HCT116 (cell line): Measurements from ENCODE around the gene PRDX6. TPM values are rescaled to one million over a fixed set of nuclear protein-coding genes. Genes with fewer than 3 reads are reported as not detected.

Experiments used
- ATAC-seq: fragments of 200-7000 bp; cut with Tn5 transposase; 2 replicates; pipeline ENCODE4 v1.9.1; 2020; ENCODE audit warnings: mild to moderate bottlenecking, moderate library complexity
- BruUV-seq: library from RNA; stranded (reverse); fragments of 400-500 nt; replicated peaks from 2 replicates; lab custom pipeline; 2021; lab: Mats Ljungman, UMichigan
- CTCF ChIA-PET: fragments of 300-600 bp; sonication (Branson Sonifier 250); formaldehyde crosslinking; loops from one replicate; lab custom pipeline; 2021; ENCODE audit warnings: antibody characterized with exemption; lab: Charles Lee
- POLR2A ChIA-PET: fragments of 300-600, 350-600 bp; sonication (Branson Sonifier 250); formaldehyde crosslinking; loops from one replicate; lab custom pipeline; 2021; ENCODE audit warnings: antibody characterized with exemption; lab: Charles Lee
- RAD21 ChIA-PET, 2 experiments: fragments of 300-600 bp; sonication (Branson Sonifier 250); formaldehyde crosslinking; loops; one replicate each; lab custom pipeline; 2023; ENCODE audit warnings: low total read pairs in 2 of 2; ENCODE audit not compliant: uncharacterized antibody in 2 of 2, unreplicated experiment in 2 of 2, low non-redundant PET in 1 of 2; lab: Charles Lee
- DNase-seq: peaks from one replicate; pipeline ENCODE4 v3.0.0-alpha.2; 2010; ENCODE audit warnings: low read depth, low spot score
- H2AFZ ChIP-seq: fragments of 200-600 bp; shearing (Covaris generic), sonication (generic); 2 replicates; pipeline ENCODE4 v1.6.1; 2017; ENCODE audit warnings: low read depth, mixed run types, mixed read lengths, antibody characterized with exemption, low read length; ENCODE audit not compliant: poor library complexity, severe bottlenecking
- H3K27ac ChIP-seq: 2 replicates; pipeline ENCODE4 v1.5.1; 2012; ENCODE audit warnings: low read depth, low read length
- H3K27me3 ChIP-seq: fragments of 200-600 bp; sonication (generic); 2 replicates; pipeline ENCODE4 v1.6.1; 2016; ENCODE audit warnings: mixed run types, low read length, mixed read lengths; ENCODE audit not compliant: insufficient read depth
- H3K36me3 ChIP-seq, 2 experiments: fragments of 200-500 bp in 1 of 2; fragments of 200-600 bp in 1 of 2; sonication (Bioruptor generic) in 1 of 2; sonication (generic) in 1 of 2; 2 replicates each; pipeline versions ENCODE4 v1.5.1 to v1.6.1; 2014 to 2016; ENCODE audit warnings: low read length in 2 of 2, inconsistent platforms in 1 of 2, mixed read lengths in 1 of 2, mixed run types in 1 of 2; ENCODE audit not compliant: insufficient read depth in 2 of 2, control insufficient read depth in 1 of 2
- H3K4me1 ChIP-seq, 2 experiments: fragments of 200-600 bp in 1 of 2; sonication (generic) in 1 of 2; 2 replicates each; pipeline versions ENCODE4 v1.5.1 to v1.6.1; 2012 to 2017; ENCODE audit warnings: low read length in 2 of 2, inconsistent platforms in 1 of 2, mild to moderate bottlenecking in 1 of 2, mixed read lengths in 1 of 2, mixed run types in 1 of 2, moderate library complexity in 1 of 2; ENCODE audit not compliant: insufficient read depth in 2 of 2, control insufficient read depth in 1 of 2
- H3K4me2 ChIP-seq: fragments of 200-600 bp; sonication (generic); 2 replicates; pipeline ENCODE4 v1.6.1; 2017; ENCODE audit warnings: mixed run types, low read length, mixed read lengths
- H3K4me3 ChIP-seq, 2 experiments: fragments of 200-600 bp in 1 of 2; sonication (generic) in 1 of 2; replicated peaks in 1 of 2; 2 replicates each; pipeline ENCODE4 v1.5.1; 2011 to 2016; ENCODE audit warnings: low read length in 2 of 2, control low read depth in 1 of 2, low read depth in 1 of 2, mild to moderate bottlenecking in 1 of 2, mixed read lengths in 1 of 2, mixed run types in 1 of 2
- H3K79me2 ChIP-seq: fragments of 200-600 bp; sonication (generic); 2 replicates; pipeline ENCODE4 v1.6.1; 2017; ENCODE audit warnings: mild to moderate bottlenecking, mixed run types, low read length, moderate library complexity, mixed read lengths; ENCODE audit not compliant: insufficient read depth
- H3K9ac ChIP-seq: fragments of 200-600 bp; sonication (generic); 2 replicates; pipeline ENCODE4 v1.6.1; 2016; ENCODE audit warnings: low read length, mixed read lengths
- H3K9me2 ChIP-seq: fragments of 200-600 bp; sonication (generic), shearing (Covaris generic); 2 replicates; pipeline ENCODE4 v1.6.1; 2017; ENCODE audit warnings: mixed run types, mild to moderate bottlenecking, moderate library complexity; ENCODE audit not compliant: insufficient read depth
- H3K9me3 ChIP-seq, 2 experiments: fragments of 200-500 bp in 1 of 2; fragments of 200-600 bp in 1 of 2; sonication (Bioruptor generic) in 1 of 2; sonication (generic) in 1 of 2; 2 replicates each; pipeline ENCODE4 v1.6.1; 2014 to 2017; ENCODE audit warnings: low read length in 2 of 2, mixed read lengths in 2 of 2, inconsistent platforms in 1 of 2, low read depth in 1 of 2, mild to moderate bottlenecking in 1 of 2, mixed run types in 1 of 2, moderate library complexity in 1 of 2; ENCODE audit not compliant: control insufficient read depth in 1 of 2, insufficient read depth in 1 of 2
- H4K20me1 ChIP-seq: fragments of 200-600 bp; sonication (generic), shearing (Covaris generic); 2 replicates; pipeline ENCODE4 v1.6.1; 2017; ENCODE audit warnings: mixed run types, mild to moderate bottlenecking, moderate library complexity; ENCODE audit not compliant: insufficient read depth
- CEBPB ChIP-seq: IDR thresholded peaks from 2 replicates; pipeline ENCODE4 v1.6.1; 2012; ENCODE audit warnings: low read depth
- EGR1 ChIP-seq: IDR thresholded peaks from 2 replicates; pipeline ENCODE4 v1.6.1; 2012; ENCODE audit warnings: low read depth
- ELF1 ChIP-seq: IDR thresholded peaks from 2 replicates; pipeline ENCODE4 v1.6.1; 2012; ENCODE audit warnings: low read depth, borderline replicate concordance
- MAX ChIP-seq: IDR thresholded peaks from 2 replicates; pipeline ENCODE4 v1.6.1; 2012
- POLR2A ChIP-seq: IDR thresholded peaks from 2 replicates; pipeline ENCODE4 v1.7.0; 2011; ENCODE audit warnings: borderline replicate concordance; ENCODE audit not compliant: insufficient read depth, insufficient read length; ENCODE audit errors: extremely low read depth
- RAD21 ChIP-seq: IDR thresholded peaks from 2 replicates; pipeline ENCODE4 v1.6.1; 2012; ENCODE audit warnings: low read depth, mild to moderate bottlenecking
- REST ChIP-seq: IDR thresholded peaks from 2 replicates; pipeline ENCODE4 v1.6.1; 2012; ENCODE audit warnings: low read depth
- SRF ChIP-seq: IDR thresholded peaks from 2 replicates; pipeline ENCODE4 v1.6.1; 2012; ENCODE audit warnings: low read depth
- TCF7L2 ChIP-seq: IDR thresholded peaks from 2 replicates; pipeline ENCODE4 v1.7.0; 2011; ENCODE audit warnings: borderline replicate concordance, inconsistent platforms; ENCODE audit not compliant: insufficient read depth, insufficient read length; ENCODE audit errors: extremely low read depth
- YY1 ChIP-seq: IDR thresholded peaks from 2 replicates; pipeline ENCODE4 v1.6.1; 2011; ENCODE audit warnings: low read length, low read depth, moderate library complexity, mild to moderate bottlenecking; ENCODE audit not compliant: insufficient replicate concordance; ENCODE audit errors: extremely low read depth
- ZBTB33 ChIP-seq: IDR thresholded peaks from 2 replicates; pipeline ENCODE4 v1.6.1; 2011; ENCODE audit warnings: mild to moderate bottlenecking, low read length, moderate library complexity; ENCODE audit not compliant: insufficient replicate concordance; ENCODE audit errors: extremely low read depth
- ZFX ChIP-seq: fragments of 450-650 bp; IDR thresholded peaks from 2 replicates; pipeline ENCODE4 v1.6.1; 2017
- ZNF274 ChIP-seq: fragments of 200-500 bp; sonication (Bioruptor generic); IDR thresholded peaks from 2 replicates; pipeline ENCODE4 v1.6.1; 2014; ENCODE audit warnings: mild to moderate bottlenecking, low read depth, low read length, inconsistent platforms
- intact Hi-C: fragments of 100-400 bp; cut with micrococcal nuclease; formaldehyde crosslinking; loops from 2 replicates; pipeline ENCODE4 v1.10.0; 2022
- total RNA-seq: library from RNA; stranded (reverse); gene quantifications from one replicate; pipeline ENCODE4 v1.2.1, GENCODE V29; 2021; ENCODE audit not compliant: unreplicated experiment
- TF ChIP-seq, protein P1 (sequence below): IDR thresholded peaks from 2 replicates; pipeline ENCODE4 v1.6.1; 2012

The PRDX6 gene
- total RNA-seq, 1 experiment from 2014 or later, result 286 TPM

- TF ChIP-seq ZBTB33 (no peak), YY1 (no peak), RAD21 (no peak), SRF (no peak), ELF1 (no peak), CEBPB (no peak), POLR2A (no peak), ZFX (no peak), MAX (no peak), EGR1 (no peak), TCF7L2 (no peak)
Observed at GRCh38 chr1:173496757-173497320, 19.7 kb downstream of the PRDX6 start (continued).

GRCh38 chr1:173499729-173500128 lies 22.6 kb downstream of the PRDX6 start:
- RAD21 ChIA-PET, result no interaction called here
- Histone ChIP-seq H3K4me3 (no peak overlapping the region), H4K20me1 (no peaks in the 10 kb centered on the region), H2AFZ (no peak overlapping the region), H3K27ac (no peak overlapping the region), H3K9me2 (no peaks in the 10 kb centered on the region), H3K4me2 (no peak overlapping the region), H3K36me3 (no peaks in the 10 kb centered on the region), H3K9ac (no peak overlapping the region), H3K9me3 (peaks cover 0 to 13% of the 10 kb centered on the region in 2 experiments; a peak in 2 of 4 replicates), H3K79me2 (no peaks in the 10 kb centered on the region), H3K27me3 (no peaks in the 10 kb centered on the region), H3K4me1 (no peaks in the 10 kb centered on the region)
- CTCF ChIA-PET, result no interaction called here
- TF ChIP-seq POLR2A, result no peak
- TF ChIP-seq, protein P1, sequence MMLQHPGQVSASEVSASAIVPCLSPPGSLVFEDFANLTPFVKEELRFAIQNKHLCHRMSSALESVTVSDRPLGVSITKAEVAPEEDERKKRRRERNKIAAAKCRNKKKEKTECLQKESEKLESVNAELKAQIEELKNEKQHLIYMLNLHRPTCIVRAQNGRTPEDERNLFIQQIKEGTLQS, result no peak
- TF ChIP-seq ZNF274, result no peak
- no peak for TF ChIP-seq ZBTB33
- TF ChIP-seq REST, result no peak
- no peak for TF ChIP-seq ZFX
- POLR2A ChIA-PET, result no interaction called here
- no TSS peak for BruUV-seq
- intact Hi-C loops, result no loop called here
- ATAC-seq (no peak), DNase-seq (no peak)
